GM12874 (cell line): ENCODE measurements around the gene GALNT18.

Experiments
- CTCF ChIP-seq: IDR thresholded peaks from 2 replicates; pipeline ENCODE4 v1.5.1; 2011; ENCODE audit warnings: low read depth, mild to moderate bottlenecking, control low read depth, low read length, moderate library complexity; ENCODE audit not compliant: insufficient read depth

The GALNT18 gene

GRCh38 chr11:11550534-11550933, 71.3 kb downstream of the GALNT18 start:
- TF ChIP-seq CTCF, result no peak

- TF ChIP-seq CTCF, result no peak
Observed at GRCh38 chr11:11545285-11546275, 76.2 kb downstream of the GALNT18 start.

GRCh38 chr11:11543656-11544055, 78.1 kb downstream of the GALNT18 start:
- TF ChIP-seq CTCF, result no peak

- no peak for TF ChIP-seq CTCF
Observed at GRCh38 chr11:11540157-11540556, 81.6 kb downstream of the GALNT18 start.

- no peak for TF ChIP-seq CTCF
Observed at GRCh38 chr11:11538277-11538960, 83.4 kb downstream of the GALNT18 start.

GRCh38 chr11:11537871-11538270, 83.9 kb downstream of the GALNT18 start:
- no peak for TF ChIP-seq CTCF

- TF ChIP-seq CTCF, result no peak
Observed at GRCh38 chr11:11537372-11537771, 84.4 kb downstream of the GALNT18 start.
